Measurements from ENCODE around the gene LEFTY1. TPM values are rescaled to one million over a fixed set of nuclear protein-coding genes. Genes with fewer than 3 reads are reported as not detected.

LEFTY1 gene
- total RNA-seq, 1 experiment from 2014 or later, result not detected

GRCh38 chr1:225862581-225862950 is 26.4 kb downstream of the LEFTY1 start:
- Histone ChIP-seq H3K36me3 (ENCODE audit: control insufficient read depth, insufficient read depth, low read length) (peaks cover 14% of the 10 kb centered on the region), H3K4me1 (peaks cover 3% of the 10 kb centered on the region; the same call in 1 of the 2 replicates), H3K27me3 (replicated peaks; ENCODE audit: control insufficient read depth, insufficient read depth, low read length) (no peaks in the 10 kb centered on the region), H3K9me3 (no peaks in the 10 kb centered on the region), H3K4me3 (ENCODE audit: low read depth, low read length) (no peak overlapping the region)
- no peak for DNase-seq
- CTCF ChIA-PET, result no interaction called here
- Mint-ChIP-seq H3K4me1 (ENCODE audit: low read depth, unreplicated experiment) (peaks cover 7% of the 10 kb centered on the region), H3K27ac (ENCODE audit: unreplicated experiment) (no peak overlapping the region), H3K27me3 (ENCODE audit: insufficient read depth, unreplicated experiment) (no peaks in the 10 kb centered on the region), H3K9me3 (ENCODE audit: unreplicated experiment) (no peaks in the 10 kb centered on the region), H3K4me3 (ENCODE audit: unreplicated experiment) (no peak overlapping the region), H3K36me3 (ENCODE audit: insufficient read depth, unreplicated experiment) (peaks cover 65% of the 10 kb centered on the region)
- POLR2A ChIA-PET, result no interaction called here
- BruUV-seq (replicated peaks), result no TSS peak
- no peak for TF ChIP-seq CTCF (IDR thresholded peaks at IDR 0.05; ENCODE audit: insufficient read depth in 1 of 2, low read depth in 1 of 2, low read length in 1 of 2, severe bottlenecking in 1 of 2, unreplicated experiment in 1 of 2)
- intact Hi-C loops (cut with micrococcal nuclease; ENCODE audit: unreplicated experiment), result loop anchor here (5.0 kb wide), 1 partner anchor 115 kb away; no protein-coding TSS in a partner anchor

- H3K27ac Mint-ChIP-seq (ENCODE audit: unreplicated experiment), result no peak overlapping the region
- H3K9me3 Mint-ChIP-seq (ENCODE audit: unreplicated experiment), result no peaks in the 10 kb centered on the region
- ChIA-PET CTCF (no interaction called here), POLR2A (no interaction called here)
- no peak for DNase-seq
- H3K4me1 Mint-ChIP-seq (ENCODE audit: low read depth, unreplicated experiment), result peaks cover 7% of the 10 kb centered on the region
- Histone ChIP-seq H3K9me3 (no peaks in the 10 kb centered on the region), H3K4me1 (peaks cover 3% of the 10 kb centered on the region; the same call in 1 of the 2 replicates), H3K27me3 (replicated peaks; ENCODE audit: control insufficient read depth, insufficient read depth, low read length) (no peaks in the 10 kb centered on the region), H3K4me3 (ENCODE audit: low read depth, low read length) (no peak overlapping the region), H3K36me3 (ENCODE audit: control insufficient read depth, insufficient read depth, low read length) (peaks cover 15% of the 10 kb centered on the region)
- H3K27me3 Mint-ChIP-seq (ENCODE audit: insufficient read depth, unreplicated experiment), result no peaks in the 10 kb centered on the region
- intact Hi-C loops (cut with micrococcal nuclease; ENCODE audit: unreplicated experiment), result loop anchor here (5.0 kb wide), 1 partner anchor 115 kb away; no protein-coding TSS in a partner anchor
- TF ChIP-seq CTCF (IDR thresholded peaks at IDR 0.05; ENCODE audit: insufficient read depth in 1 of 2, low read depth in 1 of 2, low read length in 1 of 2, severe bottlenecking in 1 of 2, unreplicated experiment in 1 of 2), result no peak
- H3K4me3 Mint-ChIP-seq (ENCODE audit: unreplicated experiment), result no peak overlapping the region
- BruUV-seq (replicated peaks), result no TSS peak
- peaks cover 65% of the 10 kb centered on the region for H3K36me3 Mint-ChIP-seq (ENCODE audit: insufficient read depth, unreplicated experiment)
Measured at GRCh38 chr1:225861834-225862580, 26.9 kb downstream of the LEFTY1 start.

- ChIA-PET POLR2A (no interaction called here), CTCF (interaction anchor here (1.0 kb wide), 1 partner anchor 22 kb away, joined by 3 read pairs; the partner anchor contains the start of gene TMEM63A)
- H3K36me3 Mint-ChIP-seq (ENCODE audit: insufficient read depth, unreplicated experiment), result peaks cover 65% of the 10 kb centered on the region
- H3K36me3 ChIP-seq (ENCODE audit: control insufficient read depth, insufficient read depth, low read length), result peaks cover 12% of the 10 kb centered on the region
- H3K9me3 Mint-ChIP-seq (ENCODE audit: unreplicated experiment), result no peaks in the 10 kb centered on the region
- no peak overlapping the region for H3K4me3 ChIP-seq (ENCODE audit: low read depth, low read length)
- no peak for DNase-seq
- H3K4me3 Mint-ChIP-seq (ENCODE audit: unreplicated experiment), result no peak overlapping the region
- peaks cover 7% of the 10 kb centered on the region for H3K4me1 Mint-ChIP-seq (ENCODE audit: low read depth, unreplicated experiment)
- no peak for TF ChIP-seq CTCF (IDR thresholded peaks at IDR 0.05; ENCODE audit: insufficient read depth in 1 of 2, low read depth in 1 of 2, low read length in 1 of 2, severe bottlenecking in 1 of 2, unreplicated experiment in 1 of 2)
- no peak overlapping the region for H3K27ac Mint-ChIP-seq (ENCODE audit: unreplicated experiment)
- intact Hi-C loops (cut with micrococcal nuclease; ENCODE audit: unreplicated experiment), result loop anchor here (5.0 kb wide), 1 partner anchor 116 kb away; no protein-coding TSS in a partner anchor
- H3K27me3 Mint-ChIP-seq (ENCODE audit: insufficient read depth, unreplicated experiment), result no peaks in the 10 kb centered on the region
- no peaks in the 10 kb centered on the region for H3K9me3 ChIP-seq
- BruUV-seq (replicated peaks), result no TSS peak
- peaks cover 3% of the 10 kb centered on the region; the same call in 1 of the 2 replicates for H3K4me1 ChIP-seq
- no peaks in the 10 kb centered on the region for H3K27me3 ChIP-seq (replicated peaks; ENCODE audit: control insufficient read depth, insufficient read depth, low read length)
Measured at GRCh38 chr1:225860876-225861441, 28.0 kb downstream of the LEFTY1 start.

All from Caco-2 (cell line).